Subcutaneous abdominal adipose tissue (tissue), 5 donors: ENCODE measurements around the gene ADGRD1.

Source experiments
- H3K27ac ChIP-seq: one replicate; pipeline ENCODE4 v1.7.0; 2013; ENCODE audit warnings: low read depth, mild to moderate bottlenecking, inconsistent platforms, low read length, moderate library complexity
- H3K27me3 ChIP-seq, 5 donors: one replicate each; pipeline ENCODE4 v1.7.0; 2013; ENCODE audit warnings: low read length in 5 of 5, inconsistent platforms in 1 of 5; ENCODE audit not compliant: control insufficient read depth in 5 of 5, insufficient read depth in 4 of 5
- H3K36me3 ChIP-seq, 5 donors: one replicate each; pipeline ENCODE4 v1.7.0; 2013; ENCODE audit warnings: low read length in 5 of 5; ENCODE audit not compliant: control insufficient read depth in 5 of 5, insufficient read depth in 5 of 5
- H3K4me1 ChIP-seq, 5 donors: one replicate each; pipeline ENCODE4 v1.7.0; 2013; ENCODE audit warnings: low read length in 5 of 5, mild to moderate bottlenecking in 3 of 5, moderate library complexity in 1 of 5; ENCODE audit not compliant: control insufficient read depth in 5 of 5, insufficient read depth in 5 of 5
- H3K4me3 ChIP-seq, 5 donors: one replicate each; pipeline ENCODE4 v1.7.0; 2013; ENCODE audit warnings: low read length in 5 of 5, low read depth in 1 of 5
- H3K9ac ChIP-seq, 5 donors: one replicate each; pipeline ENCODE4 v1.7.0; 2013; ENCODE audit warnings: low read length in 5 of 5, mild to moderate bottlenecking in 4 of 5, moderate library complexity in 3 of 5
- H3K9me3 ChIP-seq, 5 donors: one replicate each; pipeline ENCODE4 v1.7.0; 2013; ENCODE audit warnings: low read length in 5 of 5; ENCODE audit not compliant: control insufficient read depth in 5 of 5
- donor health status: healthy.
- donor health status: healthy.
- donor health status: healthy.
- donor health status: healthy.
- donor health status: healthy.

ADGRD1 gene

DNA sequence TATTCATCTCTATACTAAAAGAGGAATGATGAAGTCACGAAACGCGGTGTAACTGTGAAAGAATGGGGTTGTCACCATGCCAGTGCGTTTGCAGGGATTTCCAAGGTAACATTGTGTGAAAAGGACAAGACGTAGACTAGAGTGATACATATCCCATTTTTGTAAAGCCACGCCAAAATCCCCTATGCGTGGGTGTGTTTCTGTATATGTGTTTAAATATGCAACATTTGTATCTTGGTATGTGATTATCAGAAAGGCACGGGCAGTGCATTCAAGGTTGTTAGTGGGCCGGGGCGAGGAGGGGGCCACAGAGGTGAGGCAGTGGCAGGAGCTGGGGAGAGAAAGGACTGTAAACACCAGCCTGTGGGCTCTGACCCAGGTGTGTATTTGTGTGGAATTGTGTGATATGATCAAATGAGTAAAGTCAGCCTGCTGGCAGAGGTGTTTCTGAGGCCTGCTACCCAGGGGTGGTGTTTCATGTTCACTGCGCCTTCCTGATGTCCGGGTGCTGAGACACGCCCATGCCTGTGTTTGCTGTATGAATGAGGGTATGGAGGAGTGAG lies 137.8 kb downstream of the ADGRD1 start:
- Histone ChIP-seq H3K4me1 (peaks cover 0 to 19% (median 0%) of the 10 kb centered on the region in 5 donors), H3K9ac (no peak overlapping the region), H3K36me3 (no peaks in the 10 kb centered on the region), H3K9me3 (no peaks in the 10 kb centered on the region), H3K4me3 (no peak overlapping the region), H3K27me3 (peaks cover 0 to 3% (median 0%) of the 10 kb centered on the region in 5 donors), H3K27ac (no peak overlapping the region)

DNA sequence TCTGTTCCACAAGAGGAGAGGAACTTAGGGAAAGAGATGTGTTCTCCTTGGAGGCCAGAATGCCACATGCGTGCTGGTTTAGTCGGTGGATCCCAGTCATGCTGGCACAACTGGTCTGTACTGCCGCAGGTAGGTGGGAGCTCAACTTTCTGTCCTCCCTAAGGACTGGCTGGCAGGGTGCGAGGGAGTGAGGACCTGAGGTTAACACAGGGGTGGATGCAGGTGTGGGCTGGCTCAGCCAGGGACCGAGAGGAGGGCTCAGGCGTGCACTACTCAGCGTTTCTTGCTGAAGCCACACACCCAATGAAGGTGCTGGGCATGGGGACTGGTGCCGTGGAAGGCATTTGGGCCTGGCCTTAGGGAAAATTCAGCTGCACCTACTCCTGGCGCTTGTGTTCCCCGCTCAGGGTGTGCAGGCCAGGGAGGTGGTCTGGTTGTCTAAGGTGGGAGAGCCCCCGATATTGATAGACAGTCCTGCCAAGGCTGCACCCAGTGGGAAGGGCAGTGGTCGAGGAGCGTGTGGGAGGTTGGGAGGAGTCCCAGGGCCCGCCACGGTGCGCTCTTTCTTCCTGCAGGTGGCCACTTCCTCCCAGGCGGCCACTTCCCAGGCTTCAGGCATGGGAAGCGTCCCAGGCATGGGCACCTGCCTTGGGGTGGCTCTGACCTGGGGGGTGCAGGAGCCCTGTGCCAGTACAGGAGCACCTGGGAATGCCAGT lies 138.4 kb downstream of the ADGRD1 start:
- Histone ChIP-seq H3K27ac (no peak overlapping the region), H3K9ac (no peak overlapping the region), H3K4me3 (no peak overlapping the region), H3K27me3 (peaks cover 0 to 8% (median 2%) of the 10 kb centered on the region in 5 donors), H3K4me1 (peaks cover 0 to 19% (median 0%) of the 10 kb centered on the region in 5 donors), H3K9me3 (no peaks in the 10 kb centered on the region), H3K36me3 (no peaks in the 10 kb centered on the region)

DNA sequence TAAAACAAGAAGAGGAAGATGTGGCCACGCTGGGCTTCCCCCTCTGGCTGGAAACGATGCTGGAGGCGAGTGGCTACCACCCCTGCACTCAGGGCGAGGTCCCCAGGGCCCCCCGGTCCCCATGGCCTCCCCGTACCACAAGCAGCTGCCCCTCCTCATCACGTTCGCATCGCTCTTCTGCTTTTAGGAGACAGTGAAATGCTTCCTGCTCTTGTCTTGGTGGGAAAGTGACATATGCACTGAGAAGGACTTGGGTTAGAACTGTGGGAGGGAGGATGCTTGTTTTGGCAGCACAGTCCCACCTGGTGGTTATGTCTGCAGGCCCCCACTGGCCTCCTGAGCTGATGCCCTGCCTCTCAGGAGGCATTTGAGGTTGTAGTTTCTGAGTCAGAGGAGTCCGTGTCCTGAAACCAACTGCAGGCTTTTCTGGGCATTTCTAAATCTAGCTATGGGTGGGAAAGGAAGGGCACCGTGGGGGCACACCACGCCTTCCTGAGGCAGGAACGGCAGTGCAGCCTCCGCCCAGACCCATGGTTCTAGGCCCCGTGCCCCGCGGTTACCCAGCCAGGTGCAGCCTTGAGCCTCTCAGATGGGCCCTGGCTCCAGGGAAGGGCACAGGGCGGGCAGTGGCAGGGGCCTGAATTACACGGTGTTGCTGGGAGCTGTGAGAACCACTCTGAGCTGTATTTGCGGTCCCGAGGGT lies 139.3 kb downstream of the ADGRD1 start:
- no peak overlapping the region for H3K27ac ChIP-seq
- H3K4me1 ChIP-seq = peaks cover 0 to 19% (median 0%) of the 10 kb centered on the region in 5 donors
- no peak overlapping the region for H3K4me3 ChIP-seq

DNA sequence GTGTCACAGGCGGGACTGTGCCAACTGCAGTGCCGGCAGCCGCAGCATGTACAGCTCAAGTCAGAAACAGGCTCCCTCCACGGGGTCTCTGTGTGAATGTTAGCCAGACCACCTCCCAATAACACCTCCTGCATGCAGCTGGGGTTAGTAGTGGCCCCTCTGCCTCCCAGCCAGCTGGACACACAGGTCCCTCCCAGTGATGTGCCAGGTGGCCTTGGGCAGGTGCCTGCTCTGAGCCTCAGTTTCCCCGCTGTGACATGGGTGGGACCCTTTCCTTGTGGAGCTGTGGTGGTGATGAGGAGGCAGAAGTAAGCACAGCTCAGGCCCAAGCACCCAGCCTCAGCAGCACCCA lies 139.9 kb downstream of the ADGRD1 start:
- no peak overlapping the region for H3K27ac ChIP-seq
- H3K4me1 ChIP-seq = peaks cover 0 to 19% (median 0%) of the 10 kb centered on the region in 5 donors
- no peak overlapping the region for H3K4me3 ChIP-seq
- H3K36me3 ChIP-seq = no peaks in the 10 kb centered on the region
- peaks cover 0 to 8% (median 2%) of the 10 kb centered on the region in 5 donors for H3K27me3 ChIP-seq
- H3K9ac ChIP-seq = no peak overlapping the region
- H3K9me3 ChIP-seq = no peaks in the 10 kb centered on the region

More for the DNA sequence above, 139.3 kb downstream of the ADGRD1 start:
- Histone ChIP-seq H3K27me3 (peaks cover 0 to 8% (median 2%) of the 10 kb centered on the region in 5 donors), H3K9ac (no peak overlapping the region), H3K9me3 (no peaks in the 10 kb centered on the region), H3K36me3 (no peaks in the 10 kb centered on the region)

DNA sequence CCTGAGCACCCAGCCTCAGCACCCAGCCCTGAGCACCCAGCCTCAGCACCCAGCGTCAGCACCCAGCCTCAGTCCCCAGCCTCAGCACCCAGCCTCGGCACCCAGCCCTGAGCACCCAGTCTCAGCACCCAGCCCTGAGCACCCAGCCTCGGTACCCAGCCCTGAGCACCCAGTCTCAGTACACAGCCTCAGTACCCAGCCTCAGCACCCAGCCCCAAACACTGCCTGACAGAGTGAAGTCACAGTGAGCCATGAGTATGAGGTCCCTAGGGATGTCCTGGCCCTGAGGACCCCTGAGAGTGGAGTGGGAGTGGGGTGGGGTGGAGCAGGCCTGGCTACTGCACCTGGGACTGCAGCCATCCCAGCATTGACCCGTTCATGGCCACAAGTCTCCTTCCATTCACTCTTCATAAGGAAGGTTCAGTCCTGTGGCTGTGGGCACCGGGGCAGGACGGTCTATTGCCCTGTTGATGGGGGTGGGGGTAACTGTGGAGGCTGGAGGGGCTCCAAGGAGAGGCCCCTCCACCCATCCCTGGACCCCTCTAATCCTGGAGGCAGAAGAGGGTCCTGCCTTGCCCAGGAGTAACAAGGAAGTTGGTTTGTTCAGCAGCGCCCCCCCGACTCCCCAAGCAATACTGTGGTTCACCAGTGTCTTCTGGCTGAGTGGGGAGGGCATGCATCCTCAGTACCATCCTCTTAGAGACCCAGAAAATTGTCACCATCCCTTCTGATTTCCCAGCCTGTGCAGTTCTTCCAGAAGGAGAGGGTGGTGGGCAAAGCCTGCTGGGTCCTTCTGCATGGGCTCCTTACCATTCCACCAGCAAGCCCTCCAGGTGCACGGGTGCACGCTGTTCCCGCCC lies 140.5 kb downstream of the ADGRD1 start:
- Histone ChIP-seq H3K4me3 (no peak overlapping the region), H3K9ac (no peak overlapping the region), H3K36me3 (no peaks in the 10 kb centered on the region), H3K9me3 (no peaks in the 10 kb centered on the region), H3K27ac (no peak overlapping the region), H3K27me3 (peaks cover 0 to 8% (median 2%) of the 10 kb centered on the region in 5 donors), H3K4me1 (peaks cover 0 to 19% (median 0%) of the 10 kb centered on the region in 5 donors)

DNA sequence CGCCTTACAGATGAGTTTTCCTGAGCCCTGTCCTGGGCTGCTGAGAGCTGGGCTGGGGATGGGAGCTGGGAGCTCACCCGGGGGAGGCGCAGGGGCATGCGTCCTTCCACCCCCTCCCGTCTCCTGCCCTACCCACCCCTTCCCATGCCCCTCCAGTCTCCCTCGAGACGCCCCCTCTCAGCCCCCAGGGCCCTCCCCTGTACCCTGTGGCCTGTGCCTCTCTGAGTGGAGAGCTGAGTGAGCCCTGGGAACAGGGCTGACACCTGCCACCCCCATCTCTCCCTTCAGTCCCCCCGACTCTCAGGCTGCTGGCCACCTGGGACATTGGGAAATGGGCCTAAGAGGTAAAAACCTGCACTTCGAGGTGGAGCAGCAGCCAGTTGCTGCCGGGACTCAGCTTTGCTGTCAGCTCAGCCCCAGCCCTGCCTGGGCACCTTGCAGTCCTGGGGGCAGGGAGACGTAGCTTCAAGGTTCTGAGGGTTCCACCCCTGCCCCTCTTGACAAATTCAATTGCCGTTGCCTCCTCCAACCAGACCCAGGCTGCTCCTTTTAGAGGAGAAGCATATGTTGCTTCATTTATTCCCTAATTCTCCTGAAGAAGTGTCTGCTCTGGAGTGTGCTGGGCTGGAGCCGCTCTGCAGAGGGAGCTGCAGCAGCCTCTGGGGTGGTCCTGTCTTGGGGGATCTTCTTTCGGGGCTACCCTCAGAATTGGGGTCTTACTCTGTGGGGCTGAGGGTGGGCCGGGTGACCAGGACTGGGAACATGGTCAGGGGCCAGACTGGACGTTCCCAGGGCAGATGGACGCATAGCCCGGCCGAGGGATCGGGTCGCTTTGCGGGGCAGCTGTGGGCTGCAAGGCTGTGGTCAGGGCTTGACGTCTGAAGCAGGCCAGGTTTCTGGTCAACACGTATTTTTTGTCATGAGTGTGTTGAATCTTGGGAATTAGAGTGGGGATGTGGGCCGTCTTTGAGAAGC lies 141.4 kb downstream of the ADGRD1 start:
- Histone ChIP-seq H3K4me1 (peaks cover 0 to 10% (median 0%) of the 10 kb centered on the region in 5 donors), H3K27me3 (peaks cover 0 to 8% (median 2%) of the 10 kb centered on the region in 5 donors), H3K4me3 (no peak overlapping the region), H3K36me3 (no peaks in the 10 kb centered on the region), H3K27ac (no peak overlapping the region), H3K9ac (no peak overlapping the region), H3K9me3 (no peaks in the 10 kb centered on the region)

DNA sequence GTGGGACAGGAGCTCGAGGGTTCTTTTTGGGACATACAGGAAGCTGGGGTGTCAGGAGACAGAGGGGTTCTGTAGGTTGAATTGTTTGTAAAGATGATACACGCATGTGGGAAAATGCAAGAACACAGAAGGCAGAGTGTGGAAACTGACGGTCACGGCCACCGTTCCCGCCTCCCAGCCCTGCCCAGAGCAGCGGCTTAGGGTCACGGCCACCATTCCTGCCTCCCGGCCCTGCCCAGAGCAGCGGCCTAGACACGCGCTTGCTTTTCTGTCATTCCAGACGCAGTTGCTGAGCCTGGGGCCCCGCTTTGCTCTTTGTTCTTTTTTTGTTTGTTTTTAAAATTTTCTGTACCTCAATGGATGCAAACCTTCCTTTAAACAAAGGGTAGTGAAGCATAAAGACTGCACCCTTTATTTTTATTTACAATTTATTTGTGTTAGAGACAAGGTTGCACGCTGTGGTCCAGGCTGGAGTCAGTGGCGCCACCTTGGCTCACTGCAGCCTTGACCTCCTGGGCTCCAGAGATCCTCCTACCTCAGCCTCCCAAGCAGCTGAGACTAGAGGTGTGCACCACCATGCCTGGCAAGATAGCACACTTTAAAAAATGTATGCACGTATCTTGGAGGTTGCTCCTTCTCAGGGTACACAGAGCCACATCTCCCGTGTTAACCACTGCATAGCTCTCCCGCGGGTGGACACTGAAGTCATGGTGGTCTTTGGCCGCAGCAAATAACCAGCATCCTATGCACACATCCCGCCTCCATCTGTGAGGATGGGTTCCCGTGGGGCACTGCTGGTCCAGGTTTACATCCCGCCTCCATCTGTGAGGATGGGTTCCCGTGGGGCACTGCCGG lies 142.3 kb downstream of the ADGRD1 start:
- H3K4me1 ChIP-seq = peaks cover 0 to 8% (median 0%) of the 10 kb centered on the region in 5 donors
- H3K27me3 ChIP-seq = peaks cover 0 to 8% (median 2%) of the 10 kb centered on the region in 5 donors
- H3K4me3 ChIP-seq = no peak overlapping the region
- H3K36me3 ChIP-seq = no peaks in the 10 kb centered on the region
- H3K9me3 ChIP-seq = peaks cover 0 to 6% (median 0%) of the 10 kb centered on the region in 5 donors
- H3K9ac ChIP-seq = no peak overlapping the region
- H3K27ac ChIP-seq = no peak overlapping the region

DNA sequence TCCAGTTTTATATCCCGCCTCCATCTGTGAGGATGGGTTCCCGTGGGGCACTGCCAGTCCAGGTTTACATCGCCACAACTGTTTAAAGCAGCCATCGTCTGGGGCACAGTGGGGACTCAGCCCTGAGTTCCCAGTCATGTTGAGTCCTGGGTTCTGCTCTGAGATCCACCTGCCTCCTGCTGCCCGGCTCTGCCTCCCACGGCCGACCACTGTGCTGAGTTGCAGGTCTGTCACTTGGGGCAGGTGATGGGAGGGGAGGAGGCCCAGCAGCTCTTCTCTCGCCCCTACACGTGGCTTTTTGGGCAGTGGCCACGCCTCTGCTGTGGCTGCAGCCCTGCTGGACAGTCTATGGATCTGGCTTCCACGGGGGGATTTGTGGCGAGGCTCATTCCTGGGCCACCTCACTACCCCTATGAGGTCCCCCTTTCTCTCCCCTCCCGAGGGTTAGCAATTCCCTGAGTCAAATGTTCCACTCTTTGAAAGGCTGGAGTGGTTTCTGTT lies 143.0 kb downstream of the ADGRD1 start:
- no peaks in the 10 kb centered on the region for H3K36me3 ChIP-seq
- no peak overlapping the region for H3K4me3 ChIP-seq
- no peak overlapping the region for H3K27ac ChIP-seq
- peaks cover 0 to 8% (median 2%) of the 10 kb centered on the region in 5 donors for H3K27me3 ChIP-seq
- H3K9me3 ChIP-seq = peaks cover 0 to 6% (median 0%) of the 10 kb centered on the region in 5 donors
- peaks cover 0 to 8% (median 0%) of the 10 kb centered on the region in 5 donors for H3K4me1 ChIP-seq
- H3K9ac ChIP-seq = no peak overlapping the region
